Vagina (tissue), 2 donors: ENCODE results near the gene ITPK1. TPM values are rescaled to one million over a fixed set of nuclear protein-coding genes. Genes with fewer than 3 reads are reported as not detected.

Source experiments
- DNase-seq, 2 donors: peaks; one replicate each; pipeline ENCODE4 v3.0.0-alpha.2; 2017; ENCODE audit errors: extremely low spot score in 2 of 2
- H3K27ac ChIP-seq: fragments of 200-600 bp; sonication (generic); one replicate; pipeline ENCODE4 v1.5.1; 2019
- H3K27me3 ChIP-seq: fragments of 200-600 bp; sonication (generic); one replicate; pipeline ENCODE4 v1.5.1; 2019
- H3K36me3 ChIP-seq, 2 donors: fragments of 200-600 bp; sonication (generic); one replicate each; pipeline ENCODE4 v1.5.1; 2017 to 2019
- H3K4me1 ChIP-seq: fragments of 200-600 bp; sonication (generic); one replicate; pipeline ENCODE4 v1.5.1; 2019
- H3K4me3 ChIP-seq, 2 donors: fragments of 200-600 bp; sonication (generic); 1 replicate in 1 of 2; 2 replicates in 1 of 2; pipeline ENCODE4 v1.5.1; 2016 to 2019
- H3K9me3 ChIP-seq: fragments of 200-600 bp; sonication (generic); one replicate; pipeline ENCODE4 v1.5.1; 2019
- CTCF ChIP-seq, 3 experiments: fragments of 450-650 bp in 2 of 3; fragments of 200-600 bp in 1 of 3; sonication (generic) in 1 of 3; IDR thresholded peaks; one replicate each; pipeline ENCODE4 v1.5.1; 2017 to 2019; ENCODE audit warnings: antibody characterized with exemption in 3 of 3, mild to moderate bottlenecking in 2 of 3, moderate library complexity in 2 of 3
- POLR2A ChIP-seq, 2 donors: fragments of 450-650 bp; IDR thresholded peaks; one replicate each; pipeline ENCODE4 v1.6.1; 2017; ENCODE audit warnings: antibody characterized with exemption in 2 of 2, mild to moderate bottlenecking in 2 of 2, moderate library complexity in 2 of 2
- POLR2AphosphoS5 ChIP-seq, 2 donors: sonication (generic); formaldehyde crosslinking; IDR thresholded peaks; one replicate each; pipeline ENCODE4 v1.9.0; 2017; ENCODE audit warnings: antibody characterized with exemption in 2 of 2, mild to moderate bottlenecking in 2 of 2, low read depth in 1 of 2; ENCODE audit not compliant: insufficient read depth in 1 of 2
- intact Hi-C: fragments of 100-400 bp; cut with DNase I; formaldehyde crosslinking; loops from one replicate; pipeline ENCODE4 v1.15.1; 2023
- total RNA-seq: library from RNA; depleted of rRNA; stranded (reverse); fragments of >200 nt; gene quantifications from one replicate; pipeline ENCODE4 v1.2.3, GENCODE V29; 2016

ITPK1 gene
- total RNA-seq, 1 donor from 2014 or later = 49.6 TPM

- no peaks in the 10 kb centered on the region for H3K27me3 ChIP-seq
- H3K27ac ChIP-seq = peak overlapping the region; percentile 42
- H3K4me1 ChIP-seq = peaks cover 81% of the 10 kb centered on the region
- no peak for TF ChIP-seq CTCF (IDR thresholded peaks at IDR 0.05)
- no peaks in the 10 kb centered on the region for H3K9me3 ChIP-seq
- no peak overlapping the region for H3K4me3 ChIP-seq
- intact Hi-C loops = loop anchor here (10.0 kb wide), 1 partner anchor 115 kb away; no protein-coding TSS in a partner anchor
- DNase-seq = no peak
- H3K36me3 ChIP-seq = no peaks in the 10 kb centered on the region
Observed at GRCh38 chr14:93089521-93090269, 26.0 kb downstream of the ITPK1 start.

- peak overlapping the region; percentile 33 for H3K27ac ChIP-seq
- no peak for TF ChIP-seq POLR2AphosphoS5 (IDR thresholded peaks at IDR 0.05; ENCODE audit: insufficient read depth in 1 of 2, low read depth in 1 of 2)
- no peak for TF ChIP-seq CTCF (IDR thresholded peaks at IDR 0.05)
- TF ChIP-seq POLR2A (IDR thresholded peaks at IDR 0.05) = no peak
Observed at GRCh38 chr14:93086441-93087055, 29.2 kb downstream of the ITPK1 start.

GRCh38 chr14:93085911-93086310 is 29.8 kb downstream of the ITPK1 start:
- DNase-seq = no peak
- Histone ChIP-seq H3K36me3 (no peaks in the 10 kb centered on the region), H3K9me3 (no peaks in the 10 kb centered on the region), H3K4me1 (peaks cover 71% of the 10 kb centered on the region), H3K4me3 (no peak overlapping the region), H3K27me3 (no peaks in the 10 kb centered on the region), H3K27ac (peak overlapping the region; percentile 33)
- intact Hi-C loops = loop anchor here (10.0 kb wide), 1 partner anchor 111 kb away; no protein-coding TSS in a partner anchor
- TF ChIP-seq POLR2A (IDR thresholded peaks at IDR 0.05) = no peak
- TF ChIP-seq POLR2AphosphoS5 (IDR thresholded peaks at IDR 0.05; ENCODE audit: insufficient read depth in 1 of 2, low read depth in 1 of 2) = no peak
- TF ChIP-seq CTCF (IDR thresholded peaks at IDR 0.05) = no peak

More at GRCh38 chr14:93086441-93087055, 29.2 kb downstream of the ITPK1 start:
- Histone ChIP-seq H3K4me1 (peaks cover 75% of the 10 kb centered on the region), H3K9me3 (no peaks in the 10 kb centered on the region), H3K27me3 (no peaks in the 10 kb centered on the region), H3K36me3 (no peaks in the 10 kb centered on the region), H3K4me3 (no peak overlapping the region)
- no peak for DNase-seq
- intact Hi-C loops = loop anchor here (10.0 kb wide), 1 partner anchor 112 kb away; no protein-coding TSS in a partner anchor

GRCh38 chr14:93084866-93085857 is 30.6 kb downstream of the ITPK1 start:
- TF ChIP-seq POLR2AphosphoS5 (IDR thresholded peaks at IDR 0.05; ENCODE audit: insufficient read depth in 1 of 2, low read depth in 1 of 2) (no peak), POLR2A (IDR thresholded peaks at IDR 0.05) (no peak), CTCF (IDR thresholded peaks at IDR 0.05) (no peak)
- H3K27ac ChIP-seq = peak overlapping the region; percentile 33
- no peaks in the 10 kb centered on the region for H3K36me3 ChIP-seq
- H3K4me1 ChIP-seq = peaks cover 67% of the 10 kb centered on the region
- no peak for DNase-seq
- H3K9me3 ChIP-seq = no peaks in the 10 kb centered on the region
- intact Hi-C loops = loop anchor here (10.0 kb wide), 1 partner anchor 110 kb away; no protein-coding TSS in a partner anchor
- H3K27me3 ChIP-seq = no peaks in the 10 kb centered on the region
- no peak overlapping the region for H3K4me3 ChIP-seq
